ENCODE results near the gene MRTFA.

DNA sequence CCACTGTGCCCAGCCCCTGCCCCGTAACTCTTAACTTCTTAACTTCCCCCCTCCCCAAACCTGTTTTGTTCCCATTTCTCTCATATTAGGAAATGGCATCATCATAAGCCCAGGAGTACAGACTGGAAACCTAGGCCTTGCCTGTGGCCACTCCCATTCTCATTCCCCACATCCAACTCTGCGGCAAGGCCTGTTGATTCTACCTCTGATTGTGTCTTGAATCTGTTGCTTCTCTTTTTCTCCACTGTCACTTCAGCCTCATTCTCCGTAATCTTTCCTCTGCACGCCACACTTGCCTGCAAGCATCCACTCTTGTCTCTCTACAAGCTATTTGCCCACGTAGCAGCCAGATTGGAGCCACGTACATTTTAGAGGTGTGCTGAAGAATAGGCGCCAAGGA lies 240.9 kb downstream of the MRTFA start:
- TF ChIP-seq, protein P1, sequence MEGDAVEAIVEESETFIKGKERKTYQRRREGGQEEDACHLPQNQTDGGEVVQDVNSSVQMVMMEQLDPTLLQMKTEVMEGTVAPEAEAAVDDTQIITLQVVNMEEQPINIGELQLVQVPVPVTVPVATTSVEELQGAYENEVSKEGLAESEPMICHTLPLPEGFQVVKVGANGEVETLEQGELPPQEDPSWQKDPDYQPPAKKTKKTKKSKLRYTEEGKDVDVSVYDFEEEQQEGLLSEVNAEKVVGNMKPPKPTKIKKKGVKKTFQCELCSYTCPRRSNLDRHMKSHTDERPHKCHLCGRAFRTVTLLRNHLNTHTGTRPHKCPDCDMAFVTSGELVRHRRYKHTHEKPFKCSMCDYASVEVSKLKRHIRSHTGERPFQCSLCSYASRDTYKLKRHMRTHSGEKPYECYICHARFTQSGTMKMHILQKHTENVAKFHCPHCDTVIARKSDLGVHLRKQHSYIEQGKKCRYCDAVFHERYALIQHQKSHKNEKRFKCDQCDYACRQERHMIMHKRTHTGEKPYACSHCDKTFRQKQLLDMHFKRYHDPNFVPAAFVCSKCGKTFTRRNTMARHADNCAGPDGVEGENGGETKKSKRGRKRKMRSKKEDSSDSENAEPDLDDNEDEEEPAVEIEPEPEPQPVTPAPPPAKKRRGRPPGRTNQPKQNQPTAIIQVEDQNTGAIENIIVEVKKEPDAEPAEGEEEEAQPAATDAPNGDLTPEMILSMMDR (IDR thresholded peaks at IDR 0.05) = no peak
- TF ChIP-seq SIN3A (IDR thresholded peaks at IDR 0.05; ENCODE audit: borderline replicate concordance, low read depth, low read length) = no peak
- no peak for TF ChIP-seq SMC3 (IDR thresholded peaks at IDR 0.05; ENCODE audit: low read depth, low read length)
- TF ChIP-seq POLR2AphosphoS5 (IDR thresholded peaks at IDR 0.05; ENCODE audit: low read depth, low read length) = no peak
- TF ChIP-seq EP300 (IDR thresholded peaks at IDR 0.05; ENCODE audit: borderline replicate concordance in 1 of 2, low read depth in 1 of 2, low read length in 1 of 2) = no peak
- TF ChIP-seq, protein P2, sequence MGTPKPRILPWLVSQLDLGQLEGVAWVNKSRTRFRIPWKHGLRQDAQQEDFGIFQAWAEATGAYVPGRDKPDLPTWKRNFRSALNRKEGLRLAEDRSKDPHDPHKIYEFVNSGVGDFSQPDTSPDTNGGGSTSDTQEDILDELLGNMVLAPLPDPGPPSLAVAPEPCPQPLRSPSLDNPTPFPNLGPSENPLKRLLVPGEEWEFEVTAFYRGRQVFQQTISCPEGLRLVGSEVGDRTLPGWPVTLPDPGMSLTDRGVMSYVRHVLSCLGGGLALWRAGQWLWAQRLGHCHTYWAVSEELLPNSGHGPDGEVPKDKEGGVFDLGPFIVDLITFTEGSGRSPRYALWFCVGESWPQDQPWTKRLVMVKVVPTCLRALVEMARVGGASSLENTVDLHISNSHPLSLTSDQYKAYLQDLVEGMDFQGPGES (IDR thresholded peaks at IDR 0.05; ENCODE audit: low read depth, low read length) = no peak

All from SK-N-SH (cell line).